HEK293T (cell line): ENCODE data around the gene CXCL14.

Experiments used
- CTCF ChIA-PET: fragments of 350-600 bp; formaldehyde crosslinking; extraction: SDS; loops from one replicate; lab custom pipeline; 2021; ENCODE audit warnings: antibody characterized with exemption, inconsistent platforms; lab: Yijun Ruan, JAX
- POLR2A ChIA-PET: fragments of 350-600 bp; formaldehyde crosslinking; extraction: SDS; loops from one replicate; lab custom pipeline; 2020; ENCODE audit warnings: antibody characterized with exemption, inconsistent platforms; lab: Yijun Ruan, JAX
- DNase-seq: peaks from one replicate; pipeline ENCODE4 v3.0.0; 2012; ENCODE audit warnings: mixed read lengths; ENCODE audit errors: extremely low spot score
- ARNT ChIP-seq: fragments of 450-650 bp; IDR thresholded peaks from 2 replicates; pipeline ENCODE4 v1.6.1; 2017; ENCODE audit warnings: mild to moderate bottlenecking
- BHLHE40 ChIP-seq: fragments of 450-650 bp; IDR thresholded peaks from 2 replicates; pipeline ENCODE4 v1.6.1; 2016; ENCODE audit warnings: mild to moderate bottlenecking, moderate library complexity, borderline replicate concordance
- CTBP1 ChIP-seq: fragments of 450-650 bp; IDR thresholded peaks from 2 replicates; pipeline ENCODE4 v1.6.1; 2016; ENCODE audit warnings: borderline replicate concordance
- ELF4 ChIP-seq: fragments of 450-650 bp; IDR thresholded peaks from 2 replicates; pipeline ENCODE4 v1.6.1; 2017; ENCODE audit warnings: antibody characterized with exemption
- FOXA1 ChIP-seq: fragments of 450-650 bp; IDR thresholded peaks from 2 replicates; pipeline ENCODE4 v1.6.1; 2016; ENCODE audit warnings: mild to moderate bottlenecking
- FOXK2 ChIP-seq: fragments of 450-650 bp; IDR thresholded peaks from 2 replicates; pipeline ENCODE4 v1.6.1; 2016; ENCODE audit warnings: mild to moderate bottlenecking
- FOXM1 ChIP-seq: fragments of 450-650 bp; IDR thresholded peaks from 2 replicates; pipeline ENCODE4 v1.6.1; 2017; ENCODE audit warnings: mild to moderate bottlenecking, borderline replicate concordance
- HDGF ChIP-seq: fragments of 450-650 bp; IDR thresholded peaks from 2 replicates; pipeline ENCODE4 v1.6.1; 2017; ENCODE audit warnings: antibody characterized with exemption, borderline replicate concordance
- L3MBTL2 ChIP-seq: fragments of 450-650 bp; conservative IDR thresholded peaks from 2 replicates; pipeline ENCODE4 v1.6.1; 2016; ENCODE audit warnings: mild to moderate bottlenecking
- LEF1 ChIP-seq: fragments of 450-650 bp; IDR thresholded peaks from 2 replicates; pipeline ENCODE4 v1.6.1; 2017; ENCODE audit warnings: mild to moderate bottlenecking, borderline replicate concordance
- NFRKB ChIP-seq: fragments of 450-650 bp; IDR thresholded peaks from 2 replicates; pipeline ENCODE4 v1.6.1; 2016; ENCODE audit warnings: mild to moderate bottlenecking, moderate library complexity
- SP1 ChIP-seq: fragments of 450-650 bp; IDR thresholded peaks from 2 replicates; pipeline ENCODE4 v1.6.1; 2017
- SUZ12 ChIP-seq: fragments of 450-650 bp; IDR thresholded peaks from 2 replicates; pipeline ENCODE4 v1.6.1; 2016; ENCODE audit warnings: mild to moderate bottlenecking
- TARDBP ChIP-seq: fragments of 450-650 bp; IDR thresholded peaks from 2 replicates; pipeline ENCODE4 v1.6.1; 2016
- ZNF384 ChIP-seq: fragments of 450-650 bp; IDR thresholded peaks from 2 replicates; pipeline ENCODE4 v1.6.1; 2016
- TF ChIP-seq, protein P1 (sequence below): fragments of 450-650 bp; IDR thresholded peaks from 2 replicates; pipeline ENCODE4 v1.6.1; 2016

CXCL14 gene

DNA sequence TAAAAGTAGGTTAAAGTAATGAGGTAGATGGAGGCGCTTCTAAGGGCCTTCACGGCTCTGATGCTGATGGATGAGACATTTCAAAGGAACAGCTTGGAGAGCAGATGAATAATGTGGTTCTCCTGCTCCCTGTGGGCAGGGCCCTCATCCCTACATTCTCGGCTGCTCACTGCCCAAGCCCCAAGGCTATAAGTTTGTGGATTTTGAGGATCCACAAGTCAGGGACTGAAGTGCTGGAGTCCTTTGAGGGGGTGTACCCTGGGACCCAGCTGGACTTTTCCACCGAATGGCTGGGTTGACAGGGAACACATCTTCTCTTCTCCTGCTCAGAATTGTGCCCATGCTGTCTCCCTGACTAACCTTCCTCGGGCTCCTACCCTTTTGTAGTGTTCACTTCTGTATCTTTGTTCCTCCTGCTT is 21.4 kb upstream of the CXCL14 start:
- TF ChIP-seq HDGF (no peak), LEF1 (no peak), FOXM1 (no peak), TARDBP (no peak), L3MBTL2 (no peak), FOXA1 (no peak), SP1 (no peak), SUZ12 (no peak), NFRKB (no peak), FOXK2 (no peak), BHLHE40 (no peak)
- TF ChIP-seq, protein P1, sequence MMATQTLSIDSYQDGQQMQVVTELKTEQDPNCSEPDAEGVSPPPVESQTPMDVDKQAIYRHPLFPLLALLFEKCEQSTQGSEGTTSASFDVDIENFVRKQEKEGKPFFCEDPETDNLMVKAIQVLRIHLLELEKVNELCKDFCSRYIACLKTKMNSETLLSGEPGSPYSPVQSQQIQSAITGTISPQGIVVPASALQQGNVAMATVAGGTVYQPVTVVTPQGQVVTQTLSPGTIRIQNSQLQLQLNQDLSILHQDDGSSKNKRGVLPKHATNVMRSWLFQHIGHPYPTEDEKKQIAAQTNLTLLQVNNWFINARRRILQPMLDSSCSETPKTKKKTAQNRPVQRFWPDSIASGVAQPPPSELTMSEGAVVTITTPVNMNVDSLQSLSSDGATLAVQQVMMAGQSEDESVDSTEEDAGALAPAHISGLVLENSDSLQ, result no peak
- ChIA-PET POLR2A (no interaction called here), CTCF (no interaction called here)
- DNase-seq, result no peak

DNA sequence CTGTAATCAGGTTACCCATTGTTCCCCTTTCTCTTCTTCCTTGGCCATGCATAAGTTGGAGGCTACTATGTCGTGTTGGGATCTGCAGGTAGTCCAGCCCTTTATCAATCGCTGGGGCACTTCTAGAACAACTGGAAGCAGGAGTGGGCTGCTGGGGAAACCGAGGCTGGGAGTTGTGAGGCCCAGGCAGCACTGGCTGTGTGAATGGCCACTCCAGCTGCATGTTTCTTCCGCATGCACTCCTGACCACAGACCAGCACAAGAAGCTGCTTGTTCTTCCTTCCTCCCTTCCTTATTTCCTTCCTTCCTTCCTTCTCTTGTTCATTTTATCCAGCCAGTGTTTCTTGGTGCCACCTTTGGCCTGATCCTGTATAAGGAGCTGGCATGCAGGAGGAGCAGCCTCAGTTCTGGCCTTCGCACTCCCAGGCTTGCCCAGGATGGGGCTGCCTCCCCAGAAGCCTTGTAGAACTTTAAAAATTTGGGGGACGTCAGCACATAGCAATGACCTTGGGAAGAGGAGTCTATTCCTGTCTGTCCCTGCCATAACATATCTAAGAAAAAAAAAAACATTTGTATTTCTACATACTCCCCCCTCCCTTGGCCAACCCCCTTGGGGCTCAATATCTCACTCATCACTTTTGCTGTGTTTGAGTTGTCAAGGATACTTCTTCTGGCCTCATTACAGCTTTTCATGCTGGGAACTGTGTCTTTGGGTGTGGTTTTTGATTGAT is 20.8 kb upstream of the CXCL14 start:
- no peak for DNase-seq
- CTCF ChIA-PET, result no interaction called here
- TF ChIP-seq L3MBTL2 (no peak), ZNF384 (no peak), LEF1 (no peak), SUZ12 (no peak), FOXA1 (no peak), ELF4 (no peak), ARNT (no peak), FOXK2 (no peak), CTBP1 (no peak), NFRKB (no peak), BHLHE40 (no peak), SP1 (no peak), FOXM1 (no peak), TARDBP (no peak), HDGF (no peak)
- TF ChIP-seq, protein P1, result no peak
- POLR2A ChIA-PET, result no interaction called here

DNA sequence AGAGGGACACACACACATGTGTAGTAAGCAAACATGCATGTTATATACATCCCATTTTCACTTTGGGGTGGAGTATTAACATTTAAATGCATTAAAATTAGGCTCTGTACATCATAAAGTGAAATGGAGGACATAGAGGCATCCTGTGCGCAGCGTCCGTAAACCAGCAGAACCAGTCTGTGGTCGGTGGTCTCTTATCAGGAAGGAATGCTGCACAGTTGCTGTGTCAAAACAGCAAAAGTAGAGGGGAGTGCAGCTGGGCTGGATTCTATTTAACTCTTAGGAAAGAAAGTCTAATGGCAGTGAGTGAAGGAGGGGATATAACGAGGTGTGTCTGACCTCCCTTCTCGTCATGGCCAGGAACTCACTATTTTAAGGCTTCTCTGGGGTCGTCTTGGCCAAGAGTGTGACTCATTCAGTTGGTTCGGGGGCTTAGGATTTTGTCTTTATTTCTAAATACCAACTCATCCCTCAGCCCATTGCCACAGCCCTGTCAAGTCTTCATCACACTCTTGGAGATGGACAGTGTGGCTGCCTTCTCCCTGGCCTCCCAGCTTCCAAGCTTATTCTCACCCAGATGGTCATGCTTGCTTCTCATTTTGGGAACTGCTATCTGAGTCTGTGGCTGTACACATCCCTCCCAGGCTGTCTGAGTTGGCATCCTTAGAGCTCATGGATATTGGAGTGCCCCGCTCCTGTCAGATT is 20.1 kb upstream of the CXCL14 start:
- no peak for DNase-seq
- CTCF ChIA-PET, result no interaction called here
- TF ChIP-seq FOXM1 (no peak), SP1 (no peak), FOXK2 (no peak), HDGF (no peak), FOXA1 (no peak), ARNT (no peak), NFRKB (no peak), L3MBTL2 (no peak), ELF4 (no peak), SUZ12 (no peak), LEF1 (no peak), BHLHE40 (no peak), TARDBP (no peak), ZNF384 (no peak)
- POLR2A ChIA-PET, result no interaction called here

DNA sequence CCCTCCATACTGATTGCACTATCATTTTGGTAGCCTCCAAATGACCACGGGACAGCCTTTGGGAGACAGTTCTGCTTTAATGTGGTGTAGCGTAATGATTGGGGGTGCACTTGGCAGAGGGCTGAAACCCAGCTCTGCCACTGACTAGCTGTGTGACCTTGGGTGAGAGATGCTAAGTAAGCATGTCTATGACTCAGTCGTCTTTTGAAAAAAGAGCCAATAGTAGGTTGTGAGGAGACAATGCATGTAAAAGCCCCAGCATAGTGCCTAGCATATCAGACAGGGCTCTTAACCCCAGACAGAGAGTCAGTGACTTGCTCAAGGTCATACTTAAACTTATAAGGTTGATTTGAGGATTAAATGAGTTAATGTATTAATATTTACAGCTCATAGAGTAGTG is 18.0 kb upstream of the CXCL14 start:
- CTCF ChIA-PET, result no interaction called here
- no peak for DNase-seq
- POLR2A ChIA-PET, result no interaction called here
- TF ChIP-seq FOXA1, result no peak
- TF ChIP-seq, protein P1, result no peak
- no peak for TF ChIP-seq FOXK2
- no peak for TF ChIP-seq ZNF384
- TF ChIP-seq FOXM1, result no peak
- no peak for TF ChIP-seq LEF1
- TF ChIP-seq SUZ12, result no peak
- TF ChIP-seq NFRKB, result no peak
- no peak for TF ChIP-seq ARNT
- TF ChIP-seq BHLHE40, result no peak
- TF ChIP-seq ELF4, result no peak
- no peak for TF ChIP-seq SP1
- TF ChIP-seq L3MBTL2, result no peak
- no peak for TF ChIP-seq TARDBP
- no peak for TF ChIP-seq CTBP1
- TF ChIP-seq HDGF, result no peak

DNA sequence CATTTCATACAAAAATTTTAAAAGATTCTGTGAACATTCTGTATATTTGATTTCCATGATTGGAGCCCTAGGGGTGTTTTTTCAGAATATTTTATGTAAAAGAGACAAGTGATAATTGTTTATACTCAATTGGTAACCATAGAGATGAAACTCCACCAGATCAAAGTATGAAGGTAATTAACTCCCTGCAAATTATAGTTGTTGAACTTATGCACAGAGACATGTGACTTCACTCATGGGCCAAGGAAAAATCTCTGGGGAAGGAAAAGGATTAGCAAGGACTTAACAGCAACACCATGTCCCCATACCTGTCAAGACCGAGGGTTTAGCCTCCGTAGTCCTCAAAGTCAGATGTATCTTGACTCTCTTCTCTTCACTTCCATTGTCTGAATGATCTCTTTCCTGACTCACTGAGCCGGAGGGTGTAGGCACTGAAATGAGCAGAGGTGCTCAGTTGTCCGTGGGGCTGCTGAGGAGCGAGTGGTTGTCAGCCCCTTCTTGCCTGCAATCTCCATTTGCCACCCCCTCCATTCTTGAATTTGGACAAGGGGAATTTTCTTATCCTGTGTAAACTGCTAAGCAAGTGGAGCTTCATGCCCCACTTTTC is 17.5 kb upstream of the CXCL14 start:
- ChIA-PET CTCF (no interaction called here), POLR2A (no interaction called here)
- TF ChIP-seq, protein P1, result no peak
- no peak for TF ChIP-seq ELF4
- TF ChIP-seq ARNT, result no peak
- no peak for TF ChIP-seq FOXM1
- no peak for DNase-seq
